Activated B cell treated with CpG ODN at 0.5 μM for 24 hours (primary cell): Measurements from ENCODE around the gene WFS1. TPM values are rescaled to one million over a fixed set of nuclear protein-coding genes. Genes with fewer than 3 reads are reported as not detected.

Source experiments
- ATAC-seq: fragments of 200-7000 bp; cut with Tn5 transposase; one replicate; pipeline ENCODE4 v1.10.0; 2021; ENCODE audit warnings: low read depth, mild to moderate bottlenecking, moderate library complexity
- CTCF ChIA-PET: fragments of 350-600 bp; sonication (Branson Sonifier 250); formaldehyde crosslinking; loops from one replicate; lab custom pipeline; 2021; ENCODE audit warnings: antibody characterized with exemption; lab: Charles Lee
- POLR2A ChIA-PET: fragments of 350-600 bp; sonication (Branson Sonifier 250); formaldehyde crosslinking; loops from one replicate; lab custom pipeline; 2021; ENCODE audit warnings: antibody characterized with exemption; lab: Charles Lee
- DNase-seq: peaks from one replicate; pipeline ENCODE4 v3.0.0; 2022
- H3K27ac Mint-ChIP-seq: one replicate; pipeline ENCODE4 v1.8.0; 2020; ENCODE audit warnings: mixed read lengths
- H3K27me3 Mint-ChIP-seq: one replicate; pipeline ENCODE4 v1.8.0; 2021; ENCODE audit warnings: mixed read lengths
- H3K36me3 Mint-ChIP-seq: one replicate; pipeline ENCODE4 v1.8.0; 2021; ENCODE audit warnings: low read depth, mixed read lengths
- H3K4me1 Mint-ChIP-seq: one replicate; pipeline ENCODE4 v1.8.0; 2021; ENCODE audit warnings: mixed read lengths
- H3K4me3 Mint-ChIP-seq: one replicate; pipeline ENCODE4 v1.8.0; 2020; ENCODE audit warnings: mild to moderate bottlenecking, mixed read lengths
- H3K9me3 Mint-ChIP-seq: one replicate; pipeline ENCODE4 v1.8.0; 2020; ENCODE audit warnings: mixed read lengths
- intact Hi-C: fragments of 100-400 bp; cut with micrococcal nuclease; formaldehyde crosslinking; loops from one replicate; pipeline ENCODE4 v1.15.1; 2024
- total RNA-seq: library from RNA; stranded (reverse); gene quantifications from 2 replicates; pipeline ENCODE4 v1.2.3, GENCODE V29; 2022
- TF ChIP-seq, protein P1 (sequence below): fragments of 200-600 bp; IDR thresholded peaks from one replicate; pipeline ENCODE4 v1.8.0; 2022; ENCODE audit warnings: antibody characterized with exemption, mild to moderate bottlenecking

The WFS1 gene, protein sequence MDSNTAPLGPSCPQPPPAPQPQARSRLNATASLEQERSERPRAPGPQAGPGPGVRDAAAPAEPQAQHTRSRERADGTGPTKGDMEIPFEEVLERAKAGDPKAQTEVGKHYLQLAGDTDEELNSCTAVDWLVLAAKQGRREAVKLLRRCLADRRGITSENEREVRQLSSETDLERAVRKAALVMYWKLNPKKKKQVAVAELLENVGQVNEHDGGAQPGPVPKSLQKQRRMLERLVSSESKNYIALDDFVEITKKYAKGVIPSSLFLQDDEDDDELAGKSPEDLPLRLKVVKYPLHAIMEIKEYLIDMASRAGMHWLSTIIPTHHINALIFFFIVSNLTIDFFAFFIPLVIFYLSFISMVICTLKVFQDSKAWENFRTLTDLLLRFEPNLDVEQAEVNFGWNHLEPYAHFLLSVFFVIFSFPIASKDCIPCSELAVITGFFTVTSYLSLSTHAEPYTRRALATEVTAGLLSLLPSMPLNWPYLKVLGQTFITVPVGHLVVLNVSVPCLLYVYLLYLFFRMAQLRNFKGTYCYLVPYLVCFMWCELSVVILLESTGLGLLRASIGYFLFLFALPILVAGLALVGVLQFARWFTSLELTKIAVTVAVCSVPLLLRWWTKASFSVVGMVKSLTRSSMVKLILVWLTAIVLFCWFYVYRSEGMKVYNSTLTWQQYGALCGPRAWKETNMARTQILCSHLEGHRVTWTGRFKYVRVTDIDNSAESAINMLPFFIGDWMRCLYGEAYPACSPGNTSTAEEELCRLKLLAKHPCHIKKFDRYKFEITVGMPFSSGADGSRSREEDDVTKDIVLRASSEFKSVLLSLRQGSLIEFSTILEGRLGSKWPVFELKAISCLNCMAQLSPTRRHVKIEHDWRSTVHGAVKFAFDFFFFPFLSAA
- total RNA-seq = 2.4 and 4.3 TPM in 2 replicates

DNA sequence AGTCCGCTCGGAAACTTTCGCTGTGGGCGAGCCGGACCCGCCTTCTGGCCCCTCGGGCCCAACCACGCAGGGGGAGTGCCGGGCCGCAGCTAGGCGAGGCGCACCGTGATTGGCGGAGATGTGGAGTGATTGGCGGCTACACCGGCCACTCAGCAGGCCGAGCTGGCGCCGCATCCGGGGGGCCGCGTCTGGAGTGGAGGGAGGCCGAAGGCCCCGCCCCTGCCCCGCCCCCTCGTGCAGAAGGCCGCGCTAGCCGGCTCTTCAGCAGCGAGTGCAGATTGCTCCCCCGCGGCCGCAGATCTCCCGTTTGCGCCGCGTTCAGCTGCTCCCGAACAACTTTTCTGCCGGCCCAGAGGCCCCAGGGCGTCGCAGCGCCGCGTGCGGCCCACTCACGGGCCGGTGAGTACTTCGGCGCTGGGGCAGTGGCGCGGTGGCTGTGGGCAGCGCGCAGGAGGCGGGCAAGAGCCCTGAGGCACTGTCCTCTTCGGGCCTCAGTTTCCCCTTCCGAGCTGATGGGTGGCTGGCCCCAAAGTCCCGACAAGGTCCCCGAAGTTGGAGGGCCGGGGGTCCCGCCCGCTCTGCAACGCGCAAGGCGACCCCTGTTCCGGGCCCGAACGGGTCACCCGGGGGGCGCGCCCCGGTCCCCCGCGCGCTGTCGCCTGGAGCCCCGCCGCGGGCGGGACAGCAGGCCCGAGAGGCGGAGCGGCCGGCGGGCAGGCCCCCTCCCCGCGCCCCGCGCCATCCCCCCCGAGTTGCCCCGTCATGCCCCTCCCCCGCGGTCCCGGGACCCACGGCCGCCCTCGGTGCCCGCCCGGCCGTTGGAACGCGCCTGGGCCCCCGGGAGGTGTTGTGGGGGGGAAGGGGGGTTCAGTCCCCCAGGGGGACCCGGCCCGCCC is at the start of gene WFS1:
Gene WFS1 (plus strand): TSS at position 235 of the 896 bp plus-strand sequence. CDS start 7,606 bp downstream, outside the sequence.
- DNase-seq (peak; percentile 97), ATAC-seq (peak; percentile 99)
- Mint-ChIP-seq H3K9me3 (no peaks in the 10 kb centered on the region), H3K27me3 (no peaks in the 10 kb centered on the region), H3K4me1 (peaks cover 29% of the 10 kb centered on the region), H3K4me3 (peak within 1 kb of the TSS; percentile 86), H3K27ac (peak within 1 kb of the TSS; percentile 63), H3K36me3 (no peaks in the 10 kb centered on the region)
- TF ChIP-seq, protein P1, sequence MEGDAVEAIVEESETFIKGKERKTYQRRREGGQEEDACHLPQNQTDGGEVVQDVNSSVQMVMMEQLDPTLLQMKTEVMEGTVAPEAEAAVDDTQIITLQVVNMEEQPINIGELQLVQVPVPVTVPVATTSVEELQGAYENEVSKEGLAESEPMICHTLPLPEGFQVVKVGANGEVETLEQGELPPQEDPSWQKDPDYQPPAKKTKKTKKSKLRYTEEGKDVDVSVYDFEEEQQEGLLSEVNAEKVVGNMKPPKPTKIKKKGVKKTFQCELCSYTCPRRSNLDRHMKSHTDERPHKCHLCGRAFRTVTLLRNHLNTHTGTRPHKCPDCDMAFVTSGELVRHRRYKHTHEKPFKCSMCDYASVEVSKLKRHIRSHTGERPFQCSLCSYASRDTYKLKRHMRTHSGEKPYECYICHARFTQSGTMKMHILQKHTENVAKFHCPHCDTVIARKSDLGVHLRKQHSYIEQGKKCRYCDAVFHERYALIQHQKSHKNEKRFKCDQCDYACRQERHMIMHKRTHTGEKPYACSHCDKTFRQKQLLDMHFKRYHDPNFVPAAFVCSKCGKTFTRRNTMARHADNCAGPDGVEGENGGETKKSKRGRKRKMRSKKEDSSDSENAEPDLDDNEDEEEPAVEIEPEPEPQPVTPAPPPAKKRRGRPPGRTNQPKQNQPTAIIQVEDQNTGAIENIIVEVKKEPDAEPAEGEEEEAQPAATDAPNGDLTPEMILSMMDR = no peak
- ChIA-PET CTCF (interaction anchor here (0.6 to 4.4 kb wide), 3 partner anchors 20 to 61 kb away, joined by 3 to 26 read pairs (median 4); no protein-coding TSS in a partner anchor), POLR2A (interaction anchor here (1.0 kb wide), 2 partner anchors 404 to 798 kb away, joined by 3 read pairs; partner anchors contain the start of gene GRPEL1)
- intact Hi-C loops = loop anchor here (1.0 to 5.0 kb wide), 5 partner anchors 69 to 833 kb away; partner anchors contain the start of genes BLOC1S4, JAKMIP1, KIAA0232 and MAN2B2

DNA sequence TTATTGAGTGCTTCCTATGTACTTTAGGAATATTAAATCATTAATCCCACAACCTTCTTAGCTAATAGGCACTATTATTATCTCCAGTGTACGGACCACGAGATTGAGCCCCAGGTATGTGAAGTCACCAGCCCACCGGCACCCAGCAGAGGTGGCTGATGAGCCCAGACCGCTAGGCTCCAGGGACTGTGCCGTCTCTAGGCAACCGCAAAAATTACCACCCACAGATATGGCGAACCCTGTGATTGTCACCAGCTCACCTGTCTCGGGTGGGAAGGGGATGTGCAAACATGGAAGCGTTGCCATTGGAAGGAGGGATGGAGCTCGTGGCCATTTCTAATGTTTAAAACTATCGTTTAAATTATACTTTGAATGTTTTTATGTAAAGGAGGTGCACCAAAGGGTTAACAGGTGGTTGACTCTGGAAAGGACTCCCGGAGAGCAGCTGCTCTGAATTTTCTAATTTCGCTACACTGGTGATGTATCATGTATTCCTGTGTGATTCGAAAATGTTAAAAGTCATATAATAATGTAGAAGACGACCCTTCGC is 48.3 kb upstream of the WFS1 start:
- ChIA-PET POLR2A (no interaction called here), CTCF (no interaction called here)
- DNase-seq (no peak), ATAC-seq (no peak)
- no peak overlapping the region for H3K27ac Mint-ChIP-seq
- no peaks in the 10 kb centered on the region for H3K36me3 Mint-ChIP-seq
- H3K4me1 Mint-ChIP-seq = no peaks in the 10 kb centered on the region
- intact Hi-C loops = no loop called here
- TF ChIP-seq, protein P1 = no peak
- H3K9me3 Mint-ChIP-seq = peaks cover 2% of the 10 kb centered on the region
- H3K4me3 Mint-ChIP-seq = no peak overlapping the region
- peaks cover 37% of the 10 kb centered on the region for H3K27me3 Mint-ChIP-seq

DNA sequence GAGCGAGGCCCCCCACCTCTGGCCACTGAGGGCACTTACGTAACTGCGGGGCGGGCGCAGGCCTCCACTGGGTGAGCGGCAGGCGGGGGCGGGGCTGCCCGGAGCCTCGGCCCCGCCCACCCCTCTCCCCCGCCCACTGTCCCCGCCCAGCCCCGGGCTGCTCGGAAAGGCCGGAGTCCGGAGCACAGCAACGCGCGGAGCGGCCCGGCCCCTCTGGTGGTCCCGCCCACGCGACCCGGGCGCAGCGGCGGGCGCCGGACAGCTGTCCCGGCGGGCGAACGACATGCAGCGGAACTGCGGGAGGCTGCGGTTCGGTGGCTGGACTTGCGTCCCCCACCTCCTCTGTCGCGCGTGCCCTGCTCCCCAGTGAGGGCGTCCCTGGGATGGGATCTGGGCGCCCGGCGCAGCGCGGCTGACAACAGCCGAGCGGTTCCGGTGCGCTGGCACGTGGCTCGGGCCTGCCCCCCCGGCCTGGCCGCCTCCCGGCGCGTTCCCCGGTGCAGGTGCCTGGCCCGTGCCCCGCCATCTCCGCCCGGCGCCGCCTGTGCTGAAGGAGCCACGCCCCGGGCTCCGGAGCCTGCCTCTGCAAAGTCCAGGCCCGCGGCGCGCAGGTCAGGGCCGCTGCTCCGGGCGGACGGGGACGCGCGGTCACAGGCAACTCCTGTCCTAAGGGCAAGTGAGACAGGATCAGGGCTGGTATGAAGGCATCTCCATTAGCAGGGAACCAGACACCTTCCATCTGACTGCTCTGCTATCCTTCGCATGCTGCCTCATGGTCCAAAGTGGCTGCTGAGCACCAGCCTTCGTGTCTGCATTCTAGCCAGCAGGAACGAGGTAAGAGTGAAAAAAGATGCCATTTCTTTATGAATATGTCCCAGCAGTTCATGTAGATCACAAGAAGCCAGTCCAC is 47.5 kb upstream of the WFS1 start:
- TF ChIP-seq, protein P1 = no peak
- Mint-ChIP-seq H3K4me3 (no peak overlapping the region), H3K27ac (no peak overlapping the region), H3K9me3 (no peaks in the 10 kb centered on the region), H3K4me1 (no peaks in the 10 kb centered on the region), H3K27me3 (peaks cover 37% of the 10 kb centered on the region), H3K36me3 (no peaks in the 10 kb centered on the region)
- CTCF ChIA-PET = no interaction called here
- no peak for DNase-seq
- POLR2A ChIA-PET = no interaction called here
- ATAC-seq = peak; percentile 37
- intact Hi-C loops = no loop called here

DNA sequence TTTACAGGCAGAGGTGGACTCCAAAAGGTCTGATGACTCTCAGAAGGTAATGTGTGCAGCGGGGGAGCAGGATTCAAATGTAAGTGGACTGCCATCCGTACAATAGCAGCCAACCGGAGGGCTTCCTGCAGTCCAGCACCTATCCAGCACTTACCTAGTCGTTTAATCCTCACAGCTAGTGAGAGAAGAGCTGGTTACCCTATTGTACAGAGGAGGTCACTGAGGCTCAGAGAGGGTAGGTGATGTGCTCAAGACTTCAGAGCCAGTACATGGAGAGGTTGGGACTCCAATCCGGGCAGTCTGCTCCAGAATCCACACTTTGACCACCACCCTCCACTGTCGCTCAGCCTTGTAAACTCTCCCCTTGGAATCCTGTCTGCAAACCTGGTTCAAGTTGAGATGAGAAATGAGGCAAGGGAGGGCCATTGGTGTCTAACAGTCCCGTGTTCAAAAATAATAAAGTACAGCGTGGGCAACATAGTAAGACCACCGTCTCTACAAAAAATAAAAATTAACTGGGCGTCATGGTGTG is 46.8 kb upstream of the WFS1 start:
- POLR2A ChIA-PET = no interaction called here
- Mint-ChIP-seq H3K27me3 (peaks cover 37% of the 10 kb centered on the region), H3K27ac (no peak overlapping the region), H3K9me3 (no peaks in the 10 kb centered on the region), H3K36me3 (no peaks in the 10 kb centered on the region), H3K4me3 (no peak overlapping the region), H3K4me1 (no peaks in the 10 kb centered on the region)
- ATAC-seq (no peak), DNase-seq (no peak)
- CTCF ChIA-PET = no interaction called here
- intact Hi-C loops = no loop called here
- TF ChIP-seq, protein P1 = no peak
